Hepatocyte (in vitro differentiated cells): ENCODE data around the gene POU2F2.

Experiments
- CTCF ChIP-seq: fragments of 200-600 bp; sonication (generic); IDR thresholded peaks from 2 replicates; pipeline ENCODE4 v1.5.1; 2016; ENCODE audit warnings: antibody characterized with exemption, mild to moderate bottlenecking; ENCODE audit not compliant: poor library complexity
- EZH2phosphoT487 ChIP-seq: fragments of 200-600 bp; sonication (generic); IDR thresholded peaks from one replicate; pipeline ENCODE4 v1.6.1; 2018; ENCODE audit warnings: antibody characterized with exemption, mild to moderate bottlenecking, low read depth, moderate library complexity; ENCODE audit not compliant: unreplicated experiment, severe bottlenecking

DNA sequence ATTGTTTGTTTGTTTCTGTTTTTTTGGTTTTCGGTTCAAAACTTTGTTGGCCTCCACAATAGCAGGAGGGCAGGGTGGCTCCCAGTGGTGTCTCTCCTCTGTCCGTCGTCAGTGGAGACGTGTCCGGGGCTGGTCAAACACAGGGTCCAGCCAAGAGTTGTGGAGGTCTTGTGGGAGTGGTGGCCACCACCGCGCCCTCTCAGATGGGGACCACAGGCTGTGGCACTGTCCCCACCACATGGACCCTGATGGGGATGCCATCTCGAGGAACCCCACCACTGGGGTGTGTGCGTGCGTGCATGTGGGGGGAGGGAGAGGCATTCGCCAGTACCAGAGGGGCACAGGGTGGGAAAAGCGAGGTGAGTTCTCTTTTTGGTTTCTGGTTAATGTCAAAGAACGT is 42.5 kb downstream of the POU2F2 start:
- TF ChIP-seq CTCF (no peak), EZH2phosphoT487 (no peak)
